Mesodermal cell (in vitro differentiated cells): Measurements from ENCODE around the gene GCSAML.

ENCODE experiments used
- H3K27ac ChIP-seq: 2 replicates; pipeline ENCODE4 v1.7.0; 2013; ENCODE audit warnings: mild to moderate bottlenecking, low read depth, low read length, moderate library complexity; ENCODE audit not compliant: severe bottlenecking
- H3K36me3 ChIP-seq: 2 replicates; pipeline ENCODE4 v1.7.1; 2013; ENCODE audit warnings: mild to moderate bottlenecking, low read length, moderate library complexity; ENCODE audit not compliant: control insufficient read depth, insufficient read depth
- H3K4me1 ChIP-seq: one replicate; pipeline ENCODE4 v1.7.1; 2013; ENCODE audit warnings: mild to moderate bottlenecking, low read length; ENCODE audit not compliant: insufficient read depth, control insufficient read depth, poor library complexity, severe bottlenecking
- H3K4me3 ChIP-seq: 2 replicates; pipeline ENCODE4 v1.7.0; 2013; ENCODE audit warnings: low read length, control low read depth, mild to moderate bottlenecking; ENCODE audit not compliant: insufficient read depth, poor library complexity, severe bottlenecking; ENCODE audit errors: extremely low read depth
- H3K9me3 ChIP-seq: 2 replicates; pipeline ENCODE4 v1.7.1; 2013; ENCODE audit warnings: mild to moderate bottlenecking, low read length, moderate library complexity; ENCODE audit not compliant: control insufficient read depth
- WGBS, 2 experiments: methylation state at CpG; one replicate each; pipeline ENCODE4 v1.1.5; 2013; ENCODE audit warnings: missing lambda C conversion rate in 2 of 2; ENCODE audit not compliant: insufficient coverage in 2 of 2; 5-methylcytosine and 5-hydroxymethylcytosine counted together

Gene GCSAML

GRCh38 chr1:247535402-247535801, 13.5 kb upstream of the GCSAML start:
- Histone ChIP-seq H3K4me3 (no peak overlapping the region), H3K36me3 (no peaks in the 10 kb centered on the region), H3K4me1 (no peaks in the 10 kb centered on the region), H3K27ac (no peak overlapping the region), H3K9me3 (no peaks in the 10 kb centered on the region)
- WGBS, 2 experiments, result 76 to 80% methylated on average over 3 of the region's 3 CpGs

- Histone ChIP-seq H3K36me3 (no peaks in the 10 kb centered on the region), H3K4me1 (no peaks in the 10 kb centered on the region), H3K4me3 (no peak within 1 kb of the TSS), H3K27ac (no peak within 1 kb of the TSS), H3K9me3 (no peaks in the 10 kb centered on the region)
- WGBS, 2 experiments, result no CpG with 5 or more reads among the region's 2 CpGs
Observed at GRCh38 chr1:247536340-247536739, 12.6 kb upstream of the GCSAML start, which contains the start of gene OR2C3. Gene OR2C3 (minus strand): TSS chr1:247536440. CDS start chr1:247532511, 3,929 bp downstream.

GRCh38 chr1:247538561-247538960, 10.4 kb upstream of the GCSAML start:
- 61 to 83% methylated on average over 4 of the region's 5 CpGs for WGBS, 2 experiments
- Histone ChIP-seq H3K4me1 (no peaks in the 10 kb centered on the region), H3K9me3 (no peaks in the 10 kb centered on the region), H3K27ac (no peak overlapping the region), H3K36me3 (no peaks in the 10 kb centered on the region), H3K4me3 (no peak overlapping the region)

GRCh38 chr1:247539215-247539614, 9.7 kb upstream of the GCSAML start:
- Histone ChIP-seq H3K4me1 (no peaks in the 10 kb centered on the region), H3K9me3 (no peaks in the 10 kb centered on the region), H3K27ac (no peak overlapping the region), H3K4me3 (no peak overlapping the region), H3K36me3 (no peaks in the 10 kb centered on the region)
- 92 to 95% methylated on average over 3 to 4 of the region's 6 CpGs for WGBS, 2 experiments

- WGBS, 2 experiments, result 85 to 91% methylated on average over 6 to 7 of the region's 7 CpGs
- H3K36me3 ChIP-seq, result no peaks in the 10 kb centered on the region
- no peak overlapping the region for H3K4me3 ChIP-seq
- no peaks in the 10 kb centered on the region for H3K4me1 ChIP-seq
- no peak overlapping the region for H3K27ac ChIP-seq
- H3K9me3 ChIP-seq, result no peaks in the 10 kb centered on the region
Observed at GRCh38 chr1:247540581-247540980, 8.4 kb upstream of the GCSAML start.

- Histone ChIP-seq H3K9me3 (no peaks in the 10 kb centered on the region), H3K27ac (no peak overlapping the region), H3K4me1 (no peaks in the 10 kb centered on the region), H3K36me3 (no peaks in the 10 kb centered on the region), H3K4me3 (no peak overlapping the region)
- WGBS, 2 experiments, result 67% methylated on average over 1 of the region's 3 CpGs; no CpG with 5 or more reads in 1 of the 2 experiments
Observed at GRCh38 chr1:247542811-247543210, 6.1 kb upstream of the GCSAML start.

- H3K4me1 ChIP-seq, result peaks cover 15% of the 10 kb centered on the region
- no peaks in the 10 kb centered on the region for H3K36me3 ChIP-seq
- H3K27ac ChIP-seq, result no peak overlapping the region
- no peaks in the 10 kb centered on the region for H3K9me3 ChIP-seq
- WGBS, 2 experiments, result 74 to 90% methylated on average over 4 to 5 of the region's 5 CpGs
- no peak overlapping the region for H3K4me3 ChIP-seq
Observed at GRCh38 chr1:247548092-247548491, 842 bp upstream of the GCSAML start.

GRCh38 chr1:247551721-247552120, 2.8 kb downstream of the GCSAML start:
- peak overlapping the region; percentile 98 for H3K27ac ChIP-seq
- H3K36me3 ChIP-seq, result no peaks in the 10 kb centered on the region
- peaks cover 15% of the 10 kb centered on the region for H3K4me1 ChIP-seq
- WGBS, 2 experiments, result 100% methylated on average over 1 of the region's 1 CpG; no CpG with 5 or more reads in 1 of the 2 experiments
- no peak overlapping the region for H3K4me3 ChIP-seq
- no peaks in the 10 kb centered on the region for H3K9me3 ChIP-seq

GRCh38 chr1:247552231-247552630, 3.3 kb downstream of the GCSAML start:
- H3K4me3 ChIP-seq, result no peak overlapping the region
- peaks cover 18% of the 10 kb centered on the region for H3K4me1 ChIP-seq
- WGBS, 2 experiments, result 25 to 60% methylated on average over 1 of the region's 2 CpGs
- no peaks in the 10 kb centered on the region for H3K9me3 ChIP-seq
- no peaks in the 10 kb centered on the region for H3K36me3 ChIP-seq
- peak overlapping the region; percentile 98 for H3K27ac ChIP-seq

- H3K9me3 ChIP-seq, result no peaks in the 10 kb centered on the region
- H3K4me3 ChIP-seq, result no peak overlapping the region
- no peaks in the 10 kb centered on the region for H3K36me3 ChIP-seq
- peaks cover 16% of the 10 kb centered on the region for H3K4me1 ChIP-seq
- H3K27ac ChIP-seq, result peak overlapping the region; percentile 75
- 83% methylated on average over 1 of the region's 2 CpGs; no CpG with 5 or more reads in 1 of the 2 experiments for WGBS, 2 experiments
Observed at GRCh38 chr1:247557926-247558674, 9.2 kb downstream of the GCSAML start.

- 80 to 81% methylated on average over 9 to 10 of the region's 10 CpGs for WGBS, 2 experiments
- Histone ChIP-seq H3K27ac (no peak overlapping the region), H3K36me3 (no peaks in the 10 kb centered on the region), H3K4me3 (no peak overlapping the region), H3K4me1 (peaks cover 18% of the 10 kb centered on the region), H3K9me3 (no peaks in the 10 kb centered on the region)
Observed at GRCh38 chr1:247561711-247562110, 12.8 kb downstream of the GCSAML start.
